Fibroblast of the conjunctiva (primary cell): ENCODE results near the gene HHIPL2.

Source experiments
- DNase-seq: peaks from one replicate; pipeline ENCODE4 v3.0.0-alpha.2; 2010; ENCODE audit warnings: low read depth

The HHIPL2 gene

DNA sequence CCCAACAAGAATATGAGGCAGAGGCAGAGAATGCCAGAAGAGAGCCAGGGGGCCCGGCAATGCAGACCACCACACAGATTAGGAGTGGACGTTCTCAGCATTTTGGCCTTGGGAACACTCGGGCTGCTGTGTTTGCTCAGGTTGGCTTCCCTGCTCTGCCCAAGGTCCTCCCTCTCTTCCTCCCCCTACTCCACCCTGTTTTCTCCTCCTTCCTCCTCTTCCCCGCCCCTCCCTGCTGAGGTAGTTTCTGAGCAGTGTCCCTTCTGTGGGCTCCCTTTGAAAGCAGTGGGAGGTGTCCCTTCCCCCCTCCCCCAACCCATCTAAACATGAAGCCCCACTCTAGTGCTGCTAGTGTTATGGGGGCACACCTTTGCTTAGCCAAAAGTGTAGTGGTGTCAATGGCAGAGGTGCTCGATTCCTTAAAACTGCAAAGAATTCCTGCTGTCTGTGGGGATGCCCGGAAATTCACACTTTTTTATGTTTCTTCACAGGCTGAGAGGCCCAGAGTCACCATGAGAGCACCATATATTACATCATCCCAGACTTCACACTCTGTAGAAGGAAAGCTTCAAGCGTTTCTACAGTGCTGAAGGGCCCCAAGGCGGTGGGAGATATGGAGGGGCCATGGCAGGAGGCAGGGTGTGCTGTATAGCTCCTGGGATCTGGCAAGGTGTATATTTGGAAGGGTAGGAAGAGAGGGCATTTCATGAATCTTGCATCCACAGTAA is at the start of gene HHIPL2:
HHIPL2 (minus strand) TSS at position 161 of the 728 bp plus-strand sequence; CDS start at position 101, 60 bp downstream.
- no peak for DNase-seq

DNA sequence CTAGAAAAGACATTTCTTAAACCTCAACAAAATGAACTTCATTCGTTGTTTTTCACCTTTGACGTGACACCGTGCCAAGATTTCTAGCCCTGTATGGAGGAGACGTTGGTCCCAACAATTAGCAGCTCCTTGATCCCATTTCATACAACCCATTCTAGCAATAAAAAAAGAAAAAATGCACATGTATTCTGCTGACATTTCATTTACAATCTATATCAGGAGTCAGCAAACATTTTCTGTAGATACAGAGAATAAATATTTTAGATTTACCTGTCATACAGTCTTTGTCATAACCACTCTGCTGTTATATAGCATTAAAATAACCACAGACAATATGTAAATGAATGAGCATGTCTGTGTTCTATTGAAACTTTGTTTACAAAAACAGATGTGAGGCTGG is 48.8 kb upstream of the HHIPL2 start:
- no peak for DNase-seq

DNA sequence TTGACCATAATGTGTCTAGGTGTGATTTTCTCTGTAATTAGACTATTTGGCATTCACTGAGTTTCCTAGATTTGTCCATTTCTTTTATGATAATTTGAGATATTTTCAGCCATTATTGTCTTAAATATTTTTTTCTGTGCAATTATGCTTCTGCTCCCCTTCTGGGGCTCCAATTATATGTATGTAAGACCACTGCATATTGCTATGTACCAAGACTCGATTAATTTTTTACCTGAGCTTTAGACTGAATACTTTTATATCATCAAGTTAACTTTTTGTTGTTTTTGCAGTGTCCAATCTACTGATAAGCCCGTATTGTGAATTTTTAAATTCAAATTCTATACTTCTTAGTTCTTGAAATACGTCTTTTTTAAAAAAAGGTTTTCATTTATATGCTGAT is 46.9 kb upstream of the HHIPL2 start:
- no peak for DNase-seq

DNA sequence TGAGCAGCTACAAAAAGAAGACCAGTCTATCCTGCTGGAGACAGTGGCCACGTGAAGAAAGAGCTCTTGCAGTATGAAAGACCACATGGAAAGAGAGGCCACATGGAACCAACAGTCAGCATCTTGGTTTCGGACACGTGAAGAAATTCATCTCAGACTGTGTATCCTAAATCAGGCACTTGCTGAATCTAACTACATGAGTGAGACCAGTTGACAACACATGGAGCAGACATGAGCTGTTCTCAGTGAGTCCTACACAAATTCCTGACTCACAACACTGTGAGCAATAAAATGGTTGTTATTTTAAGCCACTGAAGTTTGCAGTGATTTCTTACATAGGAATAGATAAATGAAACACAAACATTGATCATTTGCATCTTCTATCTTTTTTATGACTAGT is 44.3 kb upstream of the HHIPL2 start:
- DNase-seq, result no peak

DNA sequence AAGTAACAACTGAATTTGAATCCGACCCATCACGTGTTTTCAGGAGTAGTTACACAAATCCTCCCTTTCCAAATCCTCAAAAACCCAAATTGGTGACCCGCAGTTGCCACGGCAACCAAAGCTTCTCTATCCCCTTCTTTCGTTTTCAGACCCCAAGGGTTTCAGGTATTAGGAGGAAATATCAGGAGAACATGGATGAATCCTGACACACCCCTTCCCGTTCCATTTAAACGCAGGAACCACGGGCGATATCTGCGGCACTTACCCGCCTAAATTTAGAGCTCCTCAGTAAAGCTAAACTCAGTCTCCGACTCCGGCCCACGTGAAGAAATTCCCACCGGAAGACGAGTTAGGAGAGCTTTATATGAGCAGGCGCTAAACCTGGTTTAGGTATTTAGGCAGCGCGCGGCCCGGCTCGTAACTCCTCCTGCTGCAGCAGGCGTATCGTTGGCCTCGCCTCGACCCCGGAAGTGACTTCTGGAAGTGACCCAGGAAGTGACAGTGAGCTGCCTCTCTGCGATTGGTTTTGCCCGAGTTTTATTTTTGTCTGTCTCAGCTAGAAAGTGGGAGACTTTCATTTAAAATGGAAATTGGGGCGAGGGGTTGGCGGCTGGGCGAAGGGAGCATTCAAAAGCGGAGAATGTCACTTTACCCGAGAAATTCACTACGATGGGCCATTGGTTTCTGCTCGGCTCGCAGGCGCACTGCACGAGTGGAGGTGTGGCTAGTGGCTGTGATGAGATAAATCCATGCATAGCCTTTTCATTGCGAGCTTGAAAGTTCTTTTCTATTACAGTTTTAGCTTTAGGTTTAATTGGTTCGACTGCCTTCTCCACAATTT is 41.8 kb upstream of the HHIPL2 start, which contains the start of gene TAF1A:
TAF1A (minus strand) TSS at position 472 of the 841 bp plus-strand sequence.
- peak; percentile 57 for DNase-seq

DNA sequence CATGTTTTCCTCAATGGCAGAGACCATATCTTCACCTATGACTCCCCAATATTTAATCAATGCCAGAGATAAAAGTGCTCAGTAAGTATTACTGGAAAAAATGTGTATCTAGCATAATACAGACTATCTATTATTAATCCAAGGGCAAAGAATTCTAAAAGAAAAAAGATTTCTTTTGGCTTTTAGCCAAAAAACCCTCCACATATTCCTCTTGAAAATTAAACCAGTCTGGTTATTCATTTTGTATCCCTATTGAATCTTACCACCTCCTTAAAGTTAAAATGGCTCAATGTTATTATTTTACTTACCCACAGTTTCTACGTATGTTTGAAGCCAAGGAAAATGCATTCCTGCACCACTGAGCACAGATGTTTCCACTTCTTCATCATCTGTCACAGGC is 40.2 kb upstream of the HHIPL2 start:
- no peak for DNase-seq

DNA sequence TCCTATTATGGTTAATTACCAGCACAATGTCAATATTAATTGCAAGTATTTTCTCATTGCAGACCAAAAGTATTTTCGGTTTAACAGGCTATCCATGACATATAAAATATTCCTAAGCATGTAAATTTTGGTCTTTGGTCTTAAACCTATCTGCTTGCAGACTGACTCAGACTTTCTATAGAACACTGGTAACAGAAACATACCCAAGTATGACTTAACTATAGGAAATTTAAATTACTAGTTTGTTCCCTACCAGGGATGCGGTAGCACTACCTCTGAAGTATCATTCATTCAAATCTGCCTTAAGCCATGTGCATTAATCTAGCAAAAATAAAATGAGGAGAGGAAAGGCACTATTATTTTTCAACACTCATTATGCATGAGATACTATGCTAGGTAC is 38.9 kb upstream of the HHIPL2 start:
- no peak for DNase-seq

DNA sequence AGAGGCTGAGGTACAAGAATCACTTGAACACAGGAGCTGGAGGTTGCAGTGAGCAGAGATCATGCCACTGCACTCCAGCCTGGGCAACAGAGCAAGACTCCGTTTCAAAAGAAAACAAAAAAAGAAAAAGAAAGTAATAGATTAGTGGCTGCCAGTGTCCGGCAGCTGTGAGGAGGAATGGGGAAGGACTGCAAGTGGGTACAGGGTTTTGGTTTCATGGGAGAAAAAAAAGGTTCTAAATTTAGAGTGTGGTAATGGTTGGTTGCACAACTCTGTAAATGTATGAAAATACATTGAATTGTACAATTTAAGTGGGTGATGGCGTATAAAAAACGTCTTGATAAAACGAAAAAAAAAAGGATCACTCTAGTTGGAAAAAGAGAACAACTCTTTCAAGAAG is 35.2 kb upstream of the HHIPL2 start:
- no peak for DNase-seq

DNA sequence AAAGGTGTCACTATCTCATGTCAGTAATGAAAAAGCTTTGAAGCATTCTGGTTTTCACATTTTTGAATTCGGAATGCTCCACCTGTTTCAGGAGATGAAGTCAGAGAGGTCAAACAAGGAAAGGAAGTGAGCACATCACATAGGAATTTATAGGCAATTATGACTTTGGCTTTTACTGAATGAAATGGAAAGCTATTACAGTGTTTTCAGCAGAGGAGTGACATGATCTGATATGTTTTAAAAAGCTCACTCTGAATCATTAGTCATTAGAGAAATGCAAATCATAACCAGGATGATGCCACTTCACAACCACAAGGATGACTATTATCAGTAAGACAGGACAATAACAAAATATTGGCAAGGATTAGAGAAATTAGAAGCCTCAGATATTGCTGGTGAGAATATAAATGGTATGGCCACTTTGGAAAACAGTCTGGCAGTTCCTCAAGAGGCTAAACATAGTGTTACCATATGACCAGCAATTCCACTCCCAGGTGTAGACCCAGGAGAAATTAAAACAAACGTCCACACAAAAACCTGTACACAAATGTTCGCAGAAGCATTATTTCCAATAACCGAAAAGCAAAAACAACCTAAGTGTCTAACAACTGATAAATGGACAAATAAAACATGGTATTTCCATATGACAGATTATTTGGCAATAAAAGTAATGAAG is 34.3 kb upstream of the HHIPL2 start:
- DNase-seq, result no peak

DNA sequence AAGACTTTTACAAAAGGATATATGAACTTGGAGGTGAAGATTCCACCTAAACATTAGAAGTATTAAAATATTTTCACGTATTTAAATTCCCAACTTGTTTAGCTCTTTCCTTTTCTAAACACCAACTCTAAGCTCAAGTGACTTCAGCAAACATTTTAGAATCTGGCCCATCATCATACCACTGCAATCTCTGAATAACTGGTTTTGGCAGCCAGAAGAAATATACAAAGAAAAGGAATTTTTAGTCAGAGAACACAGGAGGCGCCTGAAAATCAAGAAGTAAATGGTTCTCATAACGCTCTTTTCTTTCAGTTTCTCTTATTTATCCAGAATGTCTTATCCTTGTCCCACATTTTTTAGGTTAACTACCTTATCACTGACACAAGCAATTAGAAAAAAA is 31.4 kb upstream of the HHIPL2 start:
- DNase-seq, result no peak

DNA sequence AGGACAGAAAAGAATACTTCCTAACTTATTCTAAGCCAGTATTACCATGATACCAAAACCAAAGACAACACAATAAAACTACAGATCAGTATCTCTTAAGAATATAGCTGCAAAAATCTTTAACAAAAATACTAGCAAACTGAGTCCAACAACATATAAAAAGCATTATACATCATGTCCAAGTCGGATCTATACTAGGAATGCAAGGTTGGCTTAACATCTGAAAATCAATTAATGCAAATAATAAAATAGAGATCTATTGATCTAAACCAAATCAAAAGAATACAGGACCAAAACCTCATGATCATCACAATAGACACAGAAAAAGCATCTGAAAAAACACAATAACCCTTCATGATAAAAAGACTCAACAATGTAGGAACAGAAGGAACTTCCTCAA is 22.9 kb upstream of the HHIPL2 start:
- no peak for DNase-seq

DNA sequence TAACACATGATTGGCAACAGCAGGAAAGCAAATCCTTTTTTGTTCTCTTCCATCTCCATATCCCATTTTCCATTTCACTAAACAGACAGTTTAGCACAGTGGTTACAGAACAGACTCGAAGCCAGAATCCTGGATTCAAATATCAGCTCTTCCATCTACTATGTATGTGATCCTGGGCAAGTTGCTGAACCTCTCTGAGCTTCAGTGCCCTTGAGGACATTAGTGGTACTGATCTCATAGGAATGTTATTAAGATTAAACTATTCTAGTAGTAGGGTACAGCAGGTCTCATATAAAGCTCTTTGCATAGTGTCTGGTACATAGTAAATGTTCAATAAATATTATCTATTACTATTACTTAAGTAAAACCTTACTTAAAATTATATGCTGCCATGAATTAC is 13.8 kb upstream of the HHIPL2 start:
- DNase-seq, result no peak

DNA sequence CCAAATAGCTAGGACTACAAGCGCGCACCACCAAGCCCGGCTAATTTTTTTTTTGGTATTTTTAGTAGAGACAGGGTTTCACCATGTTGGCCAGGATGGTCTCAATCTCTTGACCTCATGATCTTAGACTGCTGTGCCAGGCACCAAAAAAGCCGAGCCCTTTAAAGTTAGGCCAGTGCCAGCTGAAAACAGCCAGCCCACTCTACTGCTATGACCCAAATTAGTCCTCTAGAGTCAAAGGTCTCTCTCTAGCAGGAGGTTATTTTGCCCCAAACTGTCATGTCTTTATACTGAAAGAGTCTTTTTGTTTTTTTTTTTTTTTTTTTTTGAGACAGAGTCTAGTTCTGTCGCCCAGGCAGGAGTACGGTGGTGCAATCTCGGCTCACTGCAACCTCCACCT is 9.7 kb upstream of the HHIPL2 start:
- no peak for DNase-seq

DNA sequence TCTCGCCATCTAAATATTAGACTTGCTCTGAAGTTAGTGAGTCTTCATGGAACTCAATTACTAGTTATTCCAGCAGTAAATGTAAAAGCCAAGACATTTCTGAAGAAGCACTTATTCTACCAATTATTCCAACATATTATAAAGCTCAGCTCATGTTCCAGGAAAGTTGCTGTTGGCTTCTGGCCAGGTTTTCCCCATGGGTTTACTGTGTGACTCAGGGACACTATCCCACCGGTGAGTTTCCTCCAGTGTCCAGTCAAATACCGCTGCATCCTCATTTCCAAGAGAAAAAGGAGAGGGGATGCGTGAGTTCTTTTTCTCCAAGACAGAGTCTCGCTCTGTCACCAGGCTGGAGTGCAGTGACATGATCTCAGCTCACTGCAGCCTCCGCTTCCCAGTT is 9.2 kb upstream of the HHIPL2 start:
- no peak for DNase-seq

DNA sequence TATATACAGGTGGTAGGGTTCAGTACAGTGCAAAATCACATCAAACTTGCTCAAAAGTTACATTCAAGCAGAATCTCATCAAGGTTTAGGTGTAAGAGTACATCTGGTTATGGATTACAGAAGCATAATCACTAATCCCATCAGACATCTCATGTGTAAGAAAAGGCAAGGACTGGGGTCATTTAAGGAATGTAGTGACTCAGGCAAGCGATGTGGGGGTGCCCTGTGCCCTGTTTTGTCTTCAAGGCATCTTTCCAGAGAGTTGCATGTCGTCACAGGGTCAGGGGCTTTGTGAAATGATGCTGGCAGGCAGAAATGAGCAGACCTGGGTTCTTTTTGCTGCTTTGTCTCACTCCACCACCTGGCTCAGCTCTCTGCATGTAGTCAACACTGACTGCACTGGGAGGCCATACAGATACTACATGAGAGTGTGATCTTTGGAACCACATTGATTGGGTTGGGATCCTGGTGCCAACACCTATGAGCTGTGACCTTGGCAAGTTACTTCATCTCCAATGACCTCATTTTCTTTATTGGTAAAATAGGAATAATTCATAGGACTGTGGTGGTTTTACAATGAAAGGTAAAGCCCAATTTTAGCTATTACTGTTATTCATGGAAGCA is 8.2 kb upstream of the HHIPL2 start:
- no peak for DNase-seq

DNA sequence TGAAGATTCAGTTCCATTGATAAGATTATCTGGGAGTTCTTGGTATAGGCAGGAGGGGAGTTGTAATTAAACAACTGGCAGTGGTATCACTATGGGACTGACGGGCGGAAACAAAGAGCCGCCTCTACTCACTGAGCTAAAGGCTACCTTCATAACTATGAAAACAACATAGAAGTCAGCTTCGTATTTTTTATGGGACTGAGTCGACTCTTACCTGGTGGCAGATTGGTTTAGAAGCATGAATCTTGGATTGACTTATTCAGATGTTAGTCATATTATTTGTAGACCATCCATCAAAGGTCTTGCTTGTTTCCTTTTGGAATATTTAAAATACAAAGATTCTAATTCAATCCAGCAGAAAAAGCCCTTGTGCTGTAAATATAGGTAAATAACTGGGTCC is 6.3 kb upstream of the HHIPL2 start:
- no peak for DNase-seq

DNA sequence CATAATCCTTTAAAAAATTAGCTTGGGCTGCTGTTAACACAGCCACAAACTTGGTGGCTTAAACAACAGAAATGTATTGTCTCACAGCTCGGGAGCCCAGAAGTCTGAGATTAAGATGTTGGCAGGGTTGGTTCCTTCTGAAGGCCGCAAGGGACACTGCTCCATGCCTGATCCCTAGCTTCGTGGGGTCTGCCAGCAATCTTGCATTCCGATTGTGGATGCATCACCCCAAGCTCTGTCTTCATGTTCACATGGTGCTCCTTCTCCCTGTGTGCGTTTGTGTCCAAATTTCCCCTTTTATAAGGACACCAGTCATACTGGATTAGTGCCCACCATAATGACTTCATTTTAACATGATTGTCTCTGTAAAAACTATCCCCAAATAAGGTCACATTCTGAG is 5.0 kb upstream of the HHIPL2 start:
- no peak for DNase-seq

DNA sequence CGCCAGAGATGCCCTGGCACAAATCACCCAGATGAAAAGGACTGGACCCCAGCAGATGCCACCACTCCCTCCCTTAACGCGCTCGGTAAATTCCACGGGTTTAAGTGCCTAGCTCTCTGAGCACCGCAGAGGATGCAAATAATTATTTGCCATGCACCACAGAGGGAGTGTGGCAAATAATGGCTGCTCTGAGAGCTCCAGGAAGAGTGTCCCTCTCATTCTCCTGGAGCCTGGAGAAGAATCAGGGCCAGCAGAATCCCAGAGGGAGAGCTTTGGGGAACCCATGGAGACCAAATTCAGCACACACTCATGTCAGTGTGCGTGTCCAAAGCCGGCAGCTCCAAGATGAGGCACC is 667 bp downstream of the HHIPL2 start:
- no peak for DNase-seq

DNA sequence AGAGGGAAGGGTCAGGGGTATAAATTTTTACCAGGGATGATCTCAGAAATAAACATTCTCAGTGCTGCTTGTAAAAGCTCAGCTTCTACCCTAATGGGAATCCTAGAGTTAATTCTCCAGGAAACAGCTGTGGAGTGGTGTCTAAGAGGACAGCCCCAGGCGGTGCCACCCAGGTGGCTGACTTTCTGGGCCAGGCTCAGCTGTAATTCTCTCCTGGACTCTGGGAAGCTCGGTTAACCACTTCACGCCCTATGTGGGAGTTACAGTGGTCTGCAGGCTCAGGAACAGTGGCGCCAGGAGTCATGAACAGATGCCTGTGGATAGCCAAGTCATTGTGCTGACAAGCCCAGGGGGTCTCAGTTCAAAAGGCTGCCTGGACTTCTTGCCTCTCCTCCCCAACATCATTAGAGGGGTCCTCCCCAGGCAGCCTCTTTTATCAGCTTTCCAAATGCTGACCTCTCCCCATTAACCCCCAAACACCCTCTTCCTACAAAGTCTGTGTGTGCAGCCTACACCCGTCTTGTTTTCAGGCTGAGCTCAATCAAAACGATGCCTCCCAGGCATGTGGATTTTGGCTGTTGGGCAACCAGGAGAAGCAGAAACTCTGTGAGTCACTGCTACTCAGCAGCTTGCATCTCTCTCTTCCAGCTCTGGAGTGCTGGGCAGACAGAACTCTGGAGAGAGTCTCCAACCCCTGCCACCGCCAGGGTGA is 1.2 kb downstream of the HHIPL2 start:
- DNase-seq, result peak; percentile 56

DNA sequence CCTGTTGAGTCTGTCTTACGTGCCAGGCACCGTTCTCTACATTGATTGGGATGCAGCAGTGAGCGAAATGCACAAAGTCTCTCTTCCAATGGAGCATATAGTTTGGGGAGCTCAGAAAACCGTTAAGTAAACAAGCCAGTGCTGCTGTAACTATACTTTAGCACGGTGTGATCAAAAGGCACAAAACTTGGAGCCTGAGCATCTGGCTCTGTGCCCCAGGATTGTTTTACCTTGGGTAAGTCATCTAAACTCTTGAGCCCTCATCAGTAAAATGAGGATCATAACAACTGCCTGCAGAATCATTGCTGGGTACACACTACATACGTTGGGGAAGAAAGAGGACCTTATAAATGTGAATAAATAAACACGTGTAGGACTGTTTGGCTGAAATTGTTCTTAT is 1.8 kb downstream of the HHIPL2 start:
- no peak for DNase-seq

DNA sequence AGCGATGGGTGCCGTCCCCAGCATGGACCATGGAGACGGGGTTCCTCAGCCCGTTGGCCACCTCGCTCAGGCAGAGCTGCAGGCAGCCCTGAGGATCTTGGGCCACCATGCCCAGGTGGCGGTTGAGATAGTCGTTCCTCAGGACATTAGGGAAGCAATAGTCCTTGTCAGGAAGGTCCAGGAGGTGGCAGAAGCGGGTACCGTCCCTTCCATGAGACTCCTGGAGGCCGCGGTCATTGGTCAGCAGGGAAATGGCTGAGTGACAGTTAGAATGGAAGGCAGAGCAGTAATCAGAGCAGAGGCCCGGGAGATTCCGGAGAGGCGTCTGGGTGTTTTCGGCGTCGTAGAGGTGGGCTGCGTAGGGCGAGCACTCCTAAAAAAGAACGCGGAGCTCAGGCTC is 4.1 kb downstream of the HHIPL2 start:
- DNase-seq, result no peak

DNA sequence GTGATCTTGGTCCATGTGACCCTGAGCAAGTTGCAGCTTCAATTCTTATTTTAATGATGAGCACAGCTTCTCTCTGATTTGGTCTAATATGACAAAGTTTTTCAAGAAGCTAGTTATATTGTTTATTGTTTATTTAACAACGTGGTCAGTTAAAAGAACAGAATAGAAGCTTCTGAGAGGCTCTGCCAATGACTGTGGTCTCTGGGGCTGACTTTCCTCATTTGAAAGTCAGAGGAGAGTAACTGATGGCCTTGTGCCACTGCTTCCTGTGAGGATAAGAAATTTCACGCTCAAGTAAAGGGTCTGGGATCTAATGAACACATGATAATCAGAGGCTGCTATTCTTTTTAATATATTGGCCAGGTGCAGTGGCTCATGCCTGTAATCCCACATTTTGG is 7.3 kb downstream of the HHIPL2 start:
- no peak for DNase-seq
